GM19099 (cell line): ENCODE data around the gene LGALS8.

Experiments
- POLR2A ChIP-seq: IDR thresholded peaks from 3 replicates; pipeline ENCODE4 v1.6.1; 2011; ENCODE audit warnings: low read depth; ENCODE audit not compliant: insufficient read length; ENCODE audit errors: extremely low read depth

LGALS8 gene

DNA sequence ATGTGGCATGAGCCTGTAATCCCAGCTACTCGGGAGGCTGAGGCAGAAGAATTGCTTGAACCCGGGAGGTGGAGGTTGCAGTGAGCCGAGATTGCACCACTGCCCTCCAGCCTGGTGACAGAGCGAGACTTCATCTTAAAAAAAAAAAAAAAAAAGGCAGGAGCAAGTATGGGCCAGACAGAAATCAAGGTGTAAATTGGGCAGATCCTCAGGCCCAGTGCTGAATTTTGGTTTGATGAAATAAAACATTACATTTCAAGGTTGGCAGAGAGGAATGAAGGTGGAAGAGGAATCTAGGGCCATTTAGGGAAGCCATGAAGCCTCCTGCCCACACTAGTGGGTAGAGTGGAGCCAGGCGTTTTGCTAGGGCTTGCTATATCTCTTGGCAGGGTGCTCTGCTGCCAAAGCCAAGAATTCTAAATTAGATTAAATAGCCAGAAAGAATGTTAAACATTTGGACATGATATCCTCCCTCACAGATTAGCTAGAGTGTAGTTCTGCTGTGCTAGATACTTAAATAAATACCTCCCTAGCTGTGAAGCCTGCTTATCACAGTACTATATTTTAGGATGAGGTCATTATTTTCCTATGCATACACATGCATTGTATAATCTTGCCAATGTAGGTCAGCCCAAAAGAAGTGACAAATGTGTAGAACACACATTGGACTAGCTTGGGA is 16.6 kb upstream of the LGALS8 start:
- TF ChIP-seq POLR2A, result no peak

- TF ChIP-seq POLR2A, result no peak
Observed at GRCh38 chr1:236508593-236509027, 15.2 kb upstream of the LGALS8 start.

DNA sequence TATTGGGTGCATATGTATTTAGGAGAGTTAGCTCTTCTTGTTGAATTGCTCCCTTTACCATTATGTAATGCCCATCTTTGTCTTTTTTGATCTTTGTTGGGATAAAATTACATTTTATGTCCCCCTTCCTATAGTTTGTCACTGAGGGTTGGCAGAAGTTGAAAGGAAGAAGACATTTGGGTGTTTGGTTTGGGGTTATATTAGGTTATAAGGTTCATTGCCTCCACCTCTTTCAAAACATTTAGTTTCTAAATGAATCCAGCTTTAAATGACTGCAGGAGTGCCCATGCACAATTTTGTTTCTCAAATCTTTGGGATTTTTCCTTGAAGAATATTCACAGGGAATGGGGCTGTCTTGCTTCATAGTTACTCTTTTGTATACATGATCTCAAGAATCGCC is 14.6 kb upstream of the LGALS8 start:
- no peak for TF ChIP-seq POLR2A

GRCh38 chr1:236509647-236510401 is 14.0 kb upstream of the LGALS8 start:
- no peak for TF ChIP-seq POLR2A

DNA sequence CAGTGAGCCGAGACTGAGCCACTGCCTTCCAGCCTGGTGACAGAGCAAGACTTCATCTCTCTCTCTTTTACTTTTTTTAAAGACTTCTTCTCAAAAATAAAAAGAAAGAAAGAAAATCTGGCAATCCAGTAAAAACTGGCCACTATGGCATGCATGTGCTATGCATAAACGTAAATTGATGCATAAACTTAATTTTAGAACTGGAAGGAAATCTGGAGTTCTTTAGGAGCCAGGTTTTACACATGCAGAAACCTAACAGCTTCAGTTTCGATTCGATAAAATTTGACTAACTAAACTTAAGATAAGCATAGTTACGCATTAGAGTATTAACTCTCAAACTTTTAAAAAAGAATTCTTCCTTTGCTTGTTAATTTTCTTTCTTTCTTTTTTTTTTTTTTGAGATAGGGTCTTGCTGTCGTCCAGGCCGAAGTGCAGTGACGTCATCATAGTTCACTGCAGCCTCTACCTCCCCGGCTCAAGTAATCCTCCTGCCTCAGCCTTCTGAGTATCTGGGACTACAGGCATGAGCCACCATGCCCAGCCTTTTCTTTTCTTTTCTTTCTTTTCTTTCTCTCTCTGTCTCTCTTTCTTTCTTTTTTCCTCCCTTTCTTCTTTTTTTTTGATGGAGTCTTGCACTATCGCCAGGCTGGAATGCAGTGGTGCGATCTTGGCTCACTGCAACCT is 11.9 kb upstream of the LGALS8 start:
- TF ChIP-seq POLR2A, result no peak

- TF ChIP-seq POLR2A, result no peak
Observed at GRCh38 chr1:236514703-236515442, 8.9 kb upstream of the LGALS8 start.

DNA sequence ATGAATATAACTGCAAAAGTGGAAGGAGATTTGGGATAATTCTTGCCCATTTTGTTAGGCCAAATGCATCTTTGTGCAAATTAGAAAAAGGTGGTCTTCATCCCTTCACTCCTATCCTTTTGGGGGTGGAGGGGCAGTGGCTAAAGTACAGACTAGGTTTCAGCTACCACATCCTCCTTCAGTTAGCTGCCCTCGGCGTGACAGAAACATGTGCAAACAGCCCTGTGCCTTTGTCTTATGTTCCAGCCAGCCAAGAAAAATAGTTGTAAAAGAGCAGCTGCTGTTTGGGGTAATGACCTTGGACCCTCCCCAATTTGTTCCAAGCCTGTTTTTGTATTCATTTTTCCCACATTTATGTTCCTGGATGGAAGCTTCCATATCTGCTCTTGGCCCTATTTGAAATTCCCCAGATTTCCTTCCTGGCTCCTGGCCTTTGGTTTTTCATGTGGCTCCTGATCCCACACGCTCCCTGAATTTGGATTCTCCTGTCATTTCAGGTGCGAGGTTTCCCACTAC is 8.3 kb upstream of the LGALS8 start:
- TF ChIP-seq POLR2A, result no peak

- TF ChIP-seq POLR2A, result no peak
Observed at GRCh38 chr1:236516929-236517704, 6.7 kb upstream of the LGALS8 start.

DNA sequence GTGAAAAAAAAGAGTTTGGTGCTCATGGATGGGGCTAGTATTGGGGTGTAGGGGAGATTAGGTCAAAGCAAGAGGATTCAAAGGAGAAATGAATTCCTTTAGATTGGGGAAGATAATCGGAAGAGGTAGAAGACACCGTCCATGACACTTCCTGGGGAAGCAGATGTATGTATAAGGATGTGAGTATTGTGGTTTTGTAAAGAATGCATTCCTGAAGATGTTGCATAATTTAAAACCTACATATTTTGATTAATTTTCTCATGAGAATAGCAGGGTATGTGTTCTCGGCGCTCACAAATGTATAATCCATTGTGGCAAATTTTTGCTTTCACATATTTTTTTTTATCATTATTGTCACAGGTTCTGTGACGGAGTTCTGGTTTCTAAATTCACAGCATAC is 5.5 kb upstream of the LGALS8 start:
- no peak for TF ChIP-seq POLR2A

DNA sequence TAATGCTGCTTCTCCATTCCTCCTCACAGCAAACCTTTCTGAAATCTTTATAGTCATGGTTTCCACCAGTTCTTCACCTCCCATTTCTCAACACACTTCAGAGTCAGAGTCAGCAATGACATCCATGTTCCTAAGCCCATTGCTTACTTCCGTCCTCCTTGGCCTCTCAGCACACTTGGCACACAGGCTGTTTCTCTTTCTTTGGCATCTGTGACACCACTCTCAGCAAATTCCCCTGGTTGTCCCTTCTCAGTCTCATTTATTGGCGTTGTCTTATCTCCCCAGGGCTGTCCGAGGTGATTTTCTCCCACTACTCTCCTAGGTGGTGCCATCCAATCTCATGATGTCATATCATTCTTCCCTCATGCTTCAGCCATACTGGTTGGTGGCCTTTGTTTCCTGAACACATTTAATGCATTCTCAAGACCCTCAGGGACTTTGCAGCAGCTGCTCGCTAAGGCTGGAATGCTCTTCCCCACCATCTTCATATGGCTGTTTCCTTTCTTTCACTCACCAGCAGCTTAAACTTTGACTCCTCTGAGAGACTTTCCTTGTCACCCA is 3.3 kb upstream of the LGALS8 start:
- TF ChIP-seq POLR2A, result no peak

DNA sequence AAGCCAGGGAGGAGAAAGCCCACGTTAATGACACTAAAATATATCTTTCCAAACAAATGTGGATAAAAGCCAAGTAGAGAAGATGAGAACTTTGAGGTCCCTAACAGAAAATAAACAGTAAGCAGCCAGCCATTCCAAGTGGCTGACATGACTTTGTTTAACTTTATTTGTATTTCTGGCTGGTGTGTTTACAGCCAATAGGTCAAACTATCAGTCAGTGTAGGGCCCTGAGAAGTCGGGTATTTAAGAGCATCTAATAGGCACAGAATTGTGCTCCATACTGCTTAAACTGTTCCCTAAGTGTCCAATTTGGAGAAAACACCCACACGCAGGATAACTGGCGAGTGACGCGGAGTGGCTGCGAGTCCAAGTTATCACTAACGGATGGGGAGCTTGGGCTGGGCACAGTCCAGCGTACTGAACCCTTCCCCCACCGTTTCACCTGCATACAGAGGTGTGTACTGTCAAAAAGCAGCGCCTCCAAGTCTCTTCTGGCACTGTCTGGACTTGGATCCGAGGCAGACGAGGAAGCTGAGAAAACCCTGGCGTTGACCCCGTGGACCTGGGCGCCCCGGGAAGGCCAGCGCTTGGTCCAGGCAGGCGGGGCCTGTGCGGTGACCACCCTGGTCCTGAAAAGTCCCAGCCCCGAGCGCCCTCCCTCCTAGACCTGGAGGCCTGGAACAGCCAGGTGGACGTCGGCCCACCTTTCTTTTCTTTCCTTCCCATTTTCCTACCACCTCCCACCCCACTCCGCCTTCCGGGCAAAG is 662 bp upstream of the LGALS8 start:
- no peak for TF ChIP-seq POLR2A

DNA sequence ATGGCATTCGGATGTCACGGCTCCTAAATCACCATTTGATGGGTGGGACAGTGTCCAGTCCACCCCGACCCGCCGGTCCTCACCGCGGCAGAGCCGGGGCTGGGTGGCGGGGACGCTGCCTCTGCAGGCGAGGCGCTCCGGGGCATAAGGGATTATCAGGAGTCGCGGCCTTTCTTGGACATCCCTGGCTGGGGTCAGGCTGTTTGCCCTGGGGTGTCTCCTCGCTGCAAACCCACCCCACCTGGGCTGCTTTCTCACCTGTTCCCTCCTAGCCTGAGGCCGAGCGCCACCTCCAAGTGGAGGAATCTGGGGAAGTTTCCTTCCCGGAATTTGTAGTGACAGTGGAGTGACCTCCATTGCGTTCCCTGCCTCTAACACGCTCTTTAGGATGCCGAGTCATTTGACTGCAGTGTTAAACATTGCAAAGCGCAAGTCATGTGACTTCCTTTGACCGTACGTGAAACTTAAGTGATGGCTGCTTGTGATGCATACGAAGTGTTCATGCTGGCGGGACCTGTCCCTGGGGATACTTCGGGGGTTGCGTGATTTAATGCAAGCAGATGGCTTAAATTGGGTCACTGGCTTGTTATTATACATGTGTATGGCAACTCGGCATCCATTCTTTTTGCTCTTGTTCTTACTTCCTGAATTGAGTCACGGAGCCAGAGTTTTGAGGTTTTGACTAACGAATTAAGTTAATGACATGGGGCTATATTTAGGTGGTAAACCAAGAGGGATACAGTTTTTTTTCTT is 536 bp downstream of the LGALS8 start:
- TF ChIP-seq POLR2A, result peak; percentile 67

DNA sequence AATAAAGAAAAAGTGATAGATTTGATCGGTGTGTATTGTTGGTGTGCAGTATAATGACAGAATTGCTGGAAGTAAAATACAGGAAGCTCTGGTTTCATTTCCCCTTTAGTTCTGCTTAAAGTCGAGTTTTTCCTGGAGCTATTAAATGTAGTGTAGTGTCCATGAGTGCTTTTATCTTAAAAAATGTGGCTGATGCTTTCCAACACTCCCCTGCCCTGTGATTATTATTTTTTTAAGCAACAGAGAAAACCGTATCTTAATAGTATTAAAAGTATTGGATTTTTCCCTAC is 1.1 kb downstream of the LGALS8 start:
- no peak for TF ChIP-seq POLR2A

- no peak for TF ChIP-seq POLR2A
Observed at GRCh38 chr1:236526079-236526478, 2.3 kb downstream of the LGALS8 start.
